ENCODE data around the gene PPIP5K2.

GRCh38 chr5:103216137-103216536 is 96.0 kb downstream of the PPIP5K2 start:
- no peak for TF ChIP-seq EP300 (IDR thresholded peaks at IDR 0.05)
- TF ChIP-seq CTCF (IDR thresholded peaks at IDR 0.05) = no peak
- TF ChIP-seq POLR2A (IDR thresholded peaks at IDR 0.05) = no peak
